GM13977 (cell line): Measurements from ENCODE around the gene DKKL1.

Experiments
- DNase-seq: peaks from one replicate; pipeline ENCODE4 v3.0.0; 2012; ENCODE audit warnings: low spot score
- CTCF ChIP-seq: IDR thresholded peaks from 2 replicates; pipeline ENCODE4 v1.5.1; 2012; ENCODE audit warnings: mild to moderate bottlenecking, control low read depth; ENCODE audit not compliant: insufficient read depth; ENCODE audit errors: extremely low read depth, missing control alignments
- in situ Hi-C: fragments of 300-500 bp; cut with MboI; formaldehyde crosslinking; loops from one replicate; pipeline ENCODE4 v1.12.0; 2022; ENCODE audit warnings: low sequenced_read_pairs, low pct_unique_long_range_greater_than_20kb, mixed read lengths, inconsistent platforms; ENCODE audit not compliant: unreplicated experiment

DKKL1 gene

GRCh38 chr19:49415810-49416200 is 52.1 kb downstream of the DKKL1 start:
- TF ChIP-seq CTCF, result no peak
- in situ Hi-C loops, result no loop called here
- no peak for DNase-seq

GRCh38 chr19:49417088-49417487 is 53.4 kb downstream of the DKKL1 start:
- no peak for TF ChIP-seq CTCF
- in situ Hi-C loops, result no loop called here
- DNase-seq, result no peak

GRCh38 chr19:49418511-49418910 is 54.8 kb downstream of the DKKL1 start:
- no peak for TF ChIP-seq CTCF
- in situ Hi-C loops, result no loop called here

GRCh38 chr19:49419173-49419572 is 55.5 kb downstream of the DKKL1 start:
- no peak for TF ChIP-seq CTCF
- in situ Hi-C loops, result no loop called here
- no peak for DNase-seq

More at GRCh38 chr19:49418511-49418910, 54.8 kb downstream of the DKKL1 start:
- DNase-seq, result no peak

- DNase-seq, result no peak
- in situ Hi-C loops, result no loop called here
- no peak for TF ChIP-seq CTCF
Measured at GRCh38 chr19:49420227-49420626, 56.5 kb downstream of the DKKL1 start.

GRCh38 chr19:49421039-49421877 is 57.6 kb downstream of the DKKL1 start:
- TF ChIP-seq CTCF, result no peak
- in situ Hi-C loops, result no loop called here
- DNase-seq, result peak; percentile 76
